Neuron (in vitro differentiated cells): ENCODE measurements around the gene PPP3CA.

Source experiments
- H2AFZ ChIP-seq: one replicate; pipeline ENCODE4 v1.6.1; 2013; ENCODE audit warnings: low read depth, mild to moderate bottlenecking, inconsistent platforms, low read length, moderate library complexity
- H3K27me3 ChIP-seq: one replicate; pipeline ENCODE4 v1.6.1; 2013; ENCODE audit warnings: low read length; ENCODE audit not compliant: insufficient read depth
- H3K36me3 ChIP-seq: one replicate; pipeline ENCODE4 v1.6.1; 2013; ENCODE audit warnings: low read length; ENCODE audit not compliant: insufficient read depth
- H3K4me1 ChIP-seq: one replicate; pipeline ENCODE4 v1.6.1; 2013; ENCODE audit warnings: low read length; ENCODE audit not compliant: insufficient read depth
- H3K4me3 ChIP-seq: 2 replicates; pipeline ENCODE4 v1.5.1; 2013; ENCODE audit warnings: mild to moderate bottlenecking, low read length, moderate library complexity
- H3K9me3 ChIP-seq: one replicate; pipeline ENCODE4 v1.6.1; 2013; ENCODE audit warnings: low read length

Gene PPP3CA

DNA sequence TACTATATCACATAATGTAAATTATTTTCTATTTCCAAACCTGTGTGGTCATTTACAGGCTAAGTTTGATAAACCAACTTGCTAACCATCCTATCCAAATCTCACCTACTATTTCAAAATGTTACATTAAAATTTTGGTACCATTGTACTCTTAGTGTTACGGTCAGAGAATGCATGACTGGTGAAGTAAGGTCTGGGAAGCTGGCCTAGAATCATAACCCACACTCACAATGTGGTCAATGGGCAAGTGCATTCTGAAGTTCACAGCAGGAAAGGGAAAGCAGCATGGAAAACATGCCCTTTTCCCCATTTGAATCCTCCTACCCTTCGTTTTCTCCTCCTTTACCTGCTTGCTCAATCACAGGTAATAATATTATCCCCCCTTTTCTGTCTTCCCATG is 54.4 kb downstream of the PPP3CA start:
- H2AFZ ChIP-seq: no peak overlapping the region
- H3K9me3 ChIP-seq: no peaks in the 10 kb centered on the region
- H3K4me1 ChIP-seq: no peaks in the 10 kb centered on the region
- no peaks in the 10 kb centered on the region for H3K36me3 ChIP-seq
- H3K27me3 ChIP-seq: no peaks in the 10 kb centered on the region
- no peak overlapping the region for H3K4me3 ChIP-seq

- Histone ChIP-seq H3K9me3 (no peaks in the 10 kb centered on the region), H2AFZ (no peak overlapping the region), H3K36me3 (no peaks in the 10 kb centered on the region), H3K4me1 (no peaks in the 10 kb centered on the region), H3K4me3 (no peak overlapping the region), H3K27me3 (no peaks in the 10 kb centered on the region)
These were observed 55.1 kb downstream of the PPP3CA start for GRCh38 chr4:101292214-101292613.

- Histone ChIP-seq H3K4me3 (no peak overlapping the region), H3K9me3 (no peaks in the 10 kb centered on the region), H3K36me3 (no peaks in the 10 kb centered on the region)
These were observed 56.1 kb downstream of the PPP3CA start for GRCh38 chr4:101291198-101291597.

GRCh38 chr4:101290654-101291053 is 56.7 kb downstream of the PPP3CA start:
- Histone ChIP-seq H3K27me3 (no peaks in the 10 kb centered on the region), H3K36me3 (no peaks in the 10 kb centered on the region), H3K4me3 (no peak overlapping the region), H3K9me3 (no peaks in the 10 kb centered on the region), H3K4me1 (no peaks in the 10 kb centered on the region), H2AFZ (no peak overlapping the region)

More at GRCh38 chr4:101291198-101291597, 56.1 kb downstream of the PPP3CA start:
- Histone ChIP-seq H2AFZ (no peak overlapping the region), H3K4me1 (no peaks in the 10 kb centered on the region), H3K27me3 (no peaks in the 10 kb centered on the region)

- no peaks in the 10 kb centered on the region for H3K36me3 ChIP-seq
- no peak overlapping the region for H2AFZ ChIP-seq
- no peak overlapping the region for H3K4me3 ChIP-seq
- no peaks in the 10 kb centered on the region for H3K27me3 ChIP-seq
- H3K9me3 ChIP-seq: no peaks in the 10 kb centered on the region
- no peaks in the 10 kb centered on the region for H3K4me1 ChIP-seq
These were observed 58.0 kb downstream of the PPP3CA start for GRCh38 chr4:101289306-101289705.

- H3K4me3 ChIP-seq: no peak overlapping the region
- no peaks in the 10 kb centered on the region for H3K36me3 ChIP-seq
- H3K9me3 ChIP-seq: no peaks in the 10 kb centered on the region
- no peak overlapping the region for H2AFZ ChIP-seq
- no peaks in the 10 kb centered on the region for H3K27me3 ChIP-seq
- H3K4me1 ChIP-seq: no peaks in the 10 kb centered on the region
These were observed 58.8 kb downstream of the PPP3CA start for GRCh38 chr4:101288365-101289145.

DNA sequence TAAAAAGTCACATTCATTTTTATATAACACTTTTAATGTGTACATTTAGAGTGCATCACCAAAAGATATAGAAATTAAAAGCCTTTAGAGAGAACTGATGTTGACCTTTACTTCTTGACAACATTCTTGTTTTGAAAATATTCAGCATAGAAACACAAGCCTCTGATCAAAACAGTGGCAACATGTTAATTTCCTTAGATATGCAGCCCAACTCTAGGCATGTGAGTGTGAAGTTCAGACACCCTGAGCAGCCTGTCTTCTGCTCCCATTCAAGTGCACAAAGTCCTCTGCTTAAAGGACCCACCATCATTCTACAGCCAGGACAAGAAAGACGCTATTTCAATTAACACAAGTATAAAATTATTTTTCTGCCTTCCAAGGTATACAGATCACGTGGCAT is 60.0 kb downstream of the PPP3CA start:
- no peaks in the 10 kb centered on the region for H3K4me1 ChIP-seq
- no peaks in the 10 kb centered on the region for H3K27me3 ChIP-seq
- no peaks in the 10 kb centered on the region for H3K36me3 ChIP-seq
- H3K4me3 ChIP-seq: no peak overlapping the region
- H2AFZ ChIP-seq: no peak overlapping the region
- H3K9me3 ChIP-seq: no peaks in the 10 kb centered on the region

- Histone ChIP-seq H3K9me3 (no peaks in the 10 kb centered on the region), H3K4me3 (no peak overlapping the region), H2AFZ (no peak overlapping the region), H3K27me3 (no peaks in the 10 kb centered on the region), H3K4me1 (no peaks in the 10 kb centered on the region), H3K36me3 (no peaks in the 10 kb centered on the region)
These were observed 60.7 kb downstream of the PPP3CA start for GRCh38 chr4:101286663-101287062.

DNA sequence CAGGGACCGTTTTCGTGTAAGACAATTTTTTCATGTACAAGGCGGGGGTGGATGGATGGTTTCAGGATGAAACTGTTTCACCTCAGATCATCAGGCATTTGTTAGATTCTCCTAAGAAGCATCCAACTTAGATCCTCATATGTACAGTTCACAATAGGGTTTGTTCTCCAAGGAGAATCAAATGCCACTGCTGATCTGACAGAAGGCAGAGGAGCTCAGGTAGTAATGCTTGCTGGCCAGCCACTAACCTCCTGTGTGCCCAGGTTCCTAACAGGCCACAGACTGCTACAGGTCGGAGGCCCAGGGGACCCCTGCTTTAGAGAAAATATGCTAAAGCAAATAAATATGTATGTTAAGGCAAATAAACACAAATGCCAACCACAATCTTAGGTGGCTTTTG is 61.3 kb downstream of the PPP3CA start:
- Histone ChIP-seq H3K9me3 (no peaks in the 10 kb centered on the region), H2AFZ (no peak overlapping the region), H3K4me1 (no peaks in the 10 kb centered on the region), H3K4me3 (no peak overlapping the region), H3K27me3 (no peaks in the 10 kb centered on the region), H3K36me3 (no peaks in the 10 kb centered on the region)

DNA sequence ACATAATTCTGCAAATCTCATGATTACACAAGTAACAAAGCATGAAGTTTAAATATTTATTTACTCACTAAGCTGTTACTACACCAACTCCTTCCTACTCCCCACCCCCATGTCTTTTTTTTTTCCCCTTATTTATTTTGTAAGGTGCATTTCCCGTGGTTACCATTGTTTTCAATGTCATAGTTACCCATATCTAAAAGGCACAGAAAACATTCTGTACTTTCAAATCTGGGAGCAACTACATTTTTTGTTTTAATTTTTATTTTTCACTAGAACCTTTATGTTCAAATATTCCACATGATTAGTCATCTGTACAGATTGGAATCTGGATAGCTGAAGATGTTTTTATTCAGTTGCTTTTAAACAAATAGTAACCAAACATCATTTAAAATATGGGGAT is 62.8 kb downstream of the PPP3CA start:
- H3K27me3 ChIP-seq: no peaks in the 10 kb centered on the region
- no peaks in the 10 kb centered on the region for H3K4me1 ChIP-seq
- no peaks in the 10 kb centered on the region for H3K9me3 ChIP-seq
- H2AFZ ChIP-seq: no peak overlapping the region
- H3K4me3 ChIP-seq: no peak overlapping the region
- no peaks in the 10 kb centered on the region for H3K36me3 ChIP-seq

GRCh38 chr4:101283434-101283833 is 63.9 kb downstream of the PPP3CA start:
- Histone ChIP-seq H3K4me3 (no peak overlapping the region), H3K9me3 (no peaks in the 10 kb centered on the region), H2AFZ (no peak overlapping the region), H3K36me3 (no peaks in the 10 kb centered on the region), H3K4me1 (no peaks in the 10 kb centered on the region), H3K27me3 (no peaks in the 10 kb centered on the region)

DNA sequence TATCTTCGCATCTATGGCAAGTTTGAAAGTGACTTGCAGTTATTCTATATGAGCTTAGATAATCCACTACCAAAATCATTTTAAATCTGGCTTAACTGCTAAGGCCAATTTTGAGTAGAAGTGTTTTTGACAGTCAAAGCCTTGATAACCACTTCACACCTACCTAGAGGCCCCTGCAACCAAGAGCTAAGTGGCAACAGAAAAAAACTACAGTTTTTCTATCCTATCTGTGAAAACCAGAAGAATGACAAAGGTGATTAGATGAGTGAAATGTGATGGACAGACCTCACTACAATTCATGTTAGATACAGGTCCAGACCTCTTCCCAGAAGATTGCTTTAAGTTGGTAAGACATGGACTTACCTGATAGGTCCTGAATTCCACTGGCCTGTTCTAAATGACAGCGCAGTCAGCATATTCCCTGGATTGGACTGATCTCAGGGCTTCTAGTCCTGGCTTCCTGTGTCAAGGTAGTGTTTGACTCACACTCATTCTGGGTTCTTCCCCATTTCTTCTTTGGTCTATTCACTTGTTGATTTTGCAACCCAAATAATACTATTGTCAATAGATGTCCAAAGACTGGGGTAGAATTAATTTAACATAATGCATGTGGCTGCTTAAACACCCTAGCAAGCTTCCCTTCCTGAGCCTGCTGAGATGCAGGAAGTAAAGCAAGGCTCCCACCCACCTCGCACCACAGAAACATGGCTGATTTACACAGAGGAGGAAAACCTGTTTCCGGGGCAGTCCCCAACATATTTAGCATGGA is 65.1 kb downstream of the PPP3CA start:
- Histone ChIP-seq H2AFZ (no peak overlapping the region), H3K4me1 (no peaks in the 10 kb centered on the region), H3K27me3 (no peaks in the 10 kb centered on the region), H3K9me3 (no peaks in the 10 kb centered on the region), H3K36me3 (no peaks in the 10 kb centered on the region), H3K4me3 (no peak overlapping the region)

DNA sequence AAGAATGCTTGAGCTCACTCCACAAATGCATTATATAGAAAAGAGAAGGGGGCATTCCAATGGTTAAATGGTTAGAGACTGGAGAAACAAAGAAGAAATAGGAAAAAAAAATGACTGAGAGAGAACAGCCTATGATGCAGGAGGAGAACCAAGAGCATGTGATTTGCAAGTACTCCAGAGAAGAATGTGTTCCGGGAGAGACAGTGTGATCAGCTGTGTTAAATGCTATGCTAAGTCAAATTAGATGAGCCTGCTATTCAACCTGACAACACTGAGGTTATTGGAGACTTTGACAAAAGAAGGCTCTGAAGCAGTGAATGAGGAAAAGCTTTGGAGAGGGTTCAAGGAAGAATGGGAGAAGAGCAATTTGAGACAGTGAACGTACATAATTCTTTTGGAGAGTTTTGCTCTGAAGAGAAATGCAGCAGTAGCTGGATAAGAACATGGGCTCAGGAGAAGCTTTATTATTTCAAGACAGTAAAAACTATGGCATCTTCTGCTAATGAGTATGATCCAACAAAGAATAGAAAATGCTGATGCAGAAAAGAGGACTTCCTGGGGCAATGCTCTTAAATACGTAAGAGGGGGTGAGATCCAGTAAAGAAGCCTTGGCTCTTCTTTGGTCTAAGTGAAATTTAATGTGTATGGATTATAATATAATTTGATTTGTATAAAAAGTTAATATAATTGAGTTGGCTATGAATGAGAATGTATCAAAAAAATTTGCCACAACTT is 66.3 kb downstream of the PPP3CA start:
- H3K4me1 ChIP-seq: no peaks in the 10 kb centered on the region
- H3K36me3 ChIP-seq: no peaks in the 10 kb centered on the region
- no peaks in the 10 kb centered on the region for H3K9me3 ChIP-seq
- H3K4me3 ChIP-seq: no peak overlapping the region
- H2AFZ ChIP-seq: no peak overlapping the region
- no peaks in the 10 kb centered on the region for H3K27me3 ChIP-seq
